PC-3 (cell line): ENCODE results near the gene SLC51A. TPM values are rescaled to one million over a fixed set of nuclear protein-coding genes. Genes with fewer than 3 reads are reported as not detected.

Experiments
- ATAC-seq: fragments of 200-7000 bp; cut with Tn5 transposase; 2 replicates; pipeline ENCODE4 v1.9.1; 2020; ENCODE audit warnings: mild to moderate bottlenecking, moderate library complexity
- BruUV-seq: library from RNA; stranded (reverse); fragments of 400-500 nt; replicated peaks from 2 replicates; lab custom pipeline; 2021; lab: Mats Ljungman, UMichigan
- CTCF ChIA-PET: fragments of 300-600 bp; sonication (Branson Sonifier 250); formaldehyde crosslinking; loops from one replicate; lab custom pipeline; 2022; ENCODE audit warnings: antibody characterized with exemption; lab: Charles Lee
- POLR2A ChIA-PET: fragments of 300-600 bp; sonication (Branson Sonifier 250); formaldehyde crosslinking; loops from one replicate; lab custom pipeline; 2022; ENCODE audit warnings: antibody characterized with exemption; ENCODE audit not compliant: unreplicated experiment; lab: Charles Lee
- DNase-seq: peaks from one replicate; pipeline ENCODE4 v3.0.0-alpha.2; 2015
- H2AFZ ChIP-seq: fragments of 300-600 bp; sonication (generic); 2 replicates; pipeline ENCODE4 v1.6.0; 2016; ENCODE audit warnings: antibody characterized with exemption, low read length
- H3F3A ChIP-seq: fragments of 300-600 bp; sonication (generic); one replicate; pipeline ENCODE4 v1.6.0; 2017; ENCODE audit warnings: antibody characterized with exemption, low read length, control low read depth, mild to moderate bottlenecking; ENCODE audit not compliant: unreplicated experiment
- H3K27ac ChIP-seq: fragments of 300-600 bp; sonication (generic); 2 replicates; pipeline ENCODE4 v1.5.1; 2016; ENCODE audit warnings: mild to moderate bottlenecking, low read length
- H3K27me3 ChIP-seq: fragments of 300-600 bp; sonication (generic); 2 replicates; pipeline ENCODE4 v1.6.1; 2016; ENCODE audit warnings: low read length, mixed read lengths
- H3K36me3 ChIP-seq: fragments of 300-600 bp; sonication (generic); 2 replicates; pipeline ENCODE4 v1.6.1; 2016; ENCODE audit warnings: low read depth, mixed run types, low read length, mixed read lengths
- H3K4me1 ChIP-seq: fragments of 300-600 bp; sonication (generic); 2 replicates; pipeline ENCODE4 v1.5.1; 2016; ENCODE audit warnings: low read length; ENCODE audit not compliant: insufficient read depth
- H3K4me2 ChIP-seq: fragments of 300-600 bp; sonication (generic); 2 replicates; pipeline ENCODE4 v1.6.0; 2016; ENCODE audit warnings: low read length
- H3K4me3 ChIP-seq: fragments of 300-600 bp; sonication (generic); 2 replicates; pipeline ENCODE4 v1.5.1; 2016; ENCODE audit warnings: mild to moderate bottlenecking, low read length, mixed read lengths
- H3K79me2 ChIP-seq: fragments of 300-600 bp; sonication (generic); 2 replicates; pipeline ENCODE4 v1.6.1; 2017; ENCODE audit warnings: low read length, mixed read lengths
- H3K9ac ChIP-seq: fragments of 300-600 bp; sonication (generic); 2 replicates; pipeline ENCODE4 v1.6.0; 2016; ENCODE audit warnings: mild to moderate bottlenecking, low read length
- H3K9me2 ChIP-seq: fragments of 300-600 bp; sonication (generic); replicated peaks from 2 replicates; pipeline ENCODE4 v1.6.1; 2016; ENCODE audit warnings: mixed run types, low read length, mixed read lengths
- H3K9me3 ChIP-seq: fragments of 300-600 bp; sonication (generic); 2 replicates; pipeline ENCODE4 v1.6.1; 2016; ENCODE audit warnings: low read length, mixed read lengths
- H4K20me1 ChIP-seq: fragments of 300-600 bp; sonication (generic); 2 replicates; pipeline ENCODE4 v1.6.1; 2016; ENCODE audit warnings: low read length, mixed read lengths
- CTCF ChIP-seq: fragments of 300-600 bp; sonication (generic); conservative IDR thresholded peaks from 2 replicates; pipeline ENCODE4 v1.5.1; 2017; ENCODE audit warnings: antibody characterized with exemption, low read depth, mild to moderate bottlenecking, low read length
- EZH2 ChIP-seq: fragments of 300-600 bp; sonication (generic); IDR thresholded peaks from one replicate; pipeline ENCODE4 v1.6.1; 2017; ENCODE audit warnings: antibody characterized with exemption, mild to moderate bottlenecking, low read length; ENCODE audit not compliant: unreplicated experiment
- EZH2phosphoT487 ChIP-seq: fragments of 300-600 bp; sonication (generic); IDR thresholded peaks from 2 replicates; pipeline ENCODE4 v1.6.1; 2018; ENCODE audit warnings: mild to moderate bottlenecking, antibody characterized with exemption, low read length, borderline replicate concordance
- intact Hi-C: fragments of 100-400 bp; cut with micrococcal nuclease; formaldehyde crosslinking; loops from 2 replicates; pipeline ENCODE4 v1.9.0; 2023
- total RNA-seq: library from RNA; depleted of rRNA; stranded (reverse); fragments of >200 nt; gene quantifications from 2 replicates; pipeline ENCODE4 v1.2.3, GENCODE V29; 2014

The SLC51A gene
- total RNA-seq, 1 experiment from 2014 or later, result 9.7 TPM

- ChIA-PET POLR2A (no interaction called here), CTCF (no interaction called here)
- Histone ChIP-seq H3F3A (no peaks in the 10 kb centered on the region), H3K9ac (no peak overlapping the region), H3K27ac (no peak overlapping the region), H3K9me2 (no peaks in the 10 kb centered on the region), H3K4me1 (peaks cover 10% of the 10 kb centered on the region), H3K36me3 (no peaks in the 10 kb centered on the region), H3K79me2 (no peaks in the 10 kb centered on the region), H3K4me3 (no peak overlapping the region), H3K27me3 (no peaks in the 10 kb centered on the region), H4K20me1 (no peaks in the 10 kb centered on the region), H3K9me3 (no peaks in the 10 kb centered on the region), H2AFZ (no peak overlapping the region), H3K4me2 (no peak overlapping the region)
- TF ChIP-seq EZH2 (no peak), CTCF (no peak), EZH2phosphoT487 (no peak)
- no TSS peak for BruUV-seq
- ATAC-seq (no peak), DNase-seq (no peak)
- intact Hi-C loops, result no loop called here
Measured at GRCh38 chr3:196227121-196227561, 10.8 kb downstream of the SLC51A start.

GRCh38 chr3:196227629-196228493 lies 11.5 kb downstream of the SLC51A start:
- no peaks in the 10 kb centered on the region for H3K27me3 ChIP-seq
- H3K9ac ChIP-seq, result no peak overlapping the region
- H2AFZ ChIP-seq, result no peak overlapping the region
- ChIA-PET CTCF (no interaction called here), POLR2A (no interaction called here)
- H3K9me3 ChIP-seq, result no peaks in the 10 kb centered on the region
- no peaks in the 10 kb centered on the region for H3F3A ChIP-seq
- no peak for DNase-seq
- no peaks in the 10 kb centered on the region for H3K79me2 ChIP-seq
- no peak for ATAC-seq
- H3K4me1 ChIP-seq, result peaks cover 6% of the 10 kb centered on the region
- no peak overlapping the region for H3K27ac ChIP-seq
- H3K9me2 ChIP-seq, result no peaks in the 10 kb centered on the region
- TF ChIP-seq CTCF (no peak), EZH2 (no peak), EZH2phosphoT487 (no peak)
- H4K20me1 ChIP-seq, result no peaks in the 10 kb centered on the region
- intact Hi-C loops, result no loop called here
- BruUV-seq, result no TSS peak
- H3K36me3 ChIP-seq, result no peaks in the 10 kb centered on the region
- no peak overlapping the region for H3K4me3 ChIP-seq
- no peak overlapping the region for H3K4me2 ChIP-seq
